ENCODE data around the gene TSPAN31.

Gene TSPAN31

DNA sequence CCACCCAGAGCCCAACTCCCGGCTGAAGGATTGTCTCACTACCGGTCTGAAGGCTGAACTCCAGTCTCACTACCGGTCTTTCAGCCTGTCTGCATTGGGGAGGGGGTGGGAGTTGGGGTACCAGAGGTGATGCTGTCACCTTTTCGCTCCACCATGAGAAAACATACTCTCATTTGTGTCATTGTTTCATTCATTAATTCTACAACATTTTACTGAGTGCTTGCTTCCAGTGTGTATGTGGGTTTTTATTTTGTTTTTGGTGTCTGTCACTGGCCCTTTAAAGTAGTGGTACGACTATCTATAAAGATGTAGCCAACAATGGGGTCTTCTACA lies 7.8 kb downstream of the TSPAN31 start:
- DNase-seq (ENCODE audit: low read depth in 2 of 2): no peak

GRCh38 chr12:57753756-57754337 lies 9.0 kb downstream of the TSPAN31 start:
- DNase-seq (ENCODE audit: low read depth in 2 of 2): no peak

DNA sequence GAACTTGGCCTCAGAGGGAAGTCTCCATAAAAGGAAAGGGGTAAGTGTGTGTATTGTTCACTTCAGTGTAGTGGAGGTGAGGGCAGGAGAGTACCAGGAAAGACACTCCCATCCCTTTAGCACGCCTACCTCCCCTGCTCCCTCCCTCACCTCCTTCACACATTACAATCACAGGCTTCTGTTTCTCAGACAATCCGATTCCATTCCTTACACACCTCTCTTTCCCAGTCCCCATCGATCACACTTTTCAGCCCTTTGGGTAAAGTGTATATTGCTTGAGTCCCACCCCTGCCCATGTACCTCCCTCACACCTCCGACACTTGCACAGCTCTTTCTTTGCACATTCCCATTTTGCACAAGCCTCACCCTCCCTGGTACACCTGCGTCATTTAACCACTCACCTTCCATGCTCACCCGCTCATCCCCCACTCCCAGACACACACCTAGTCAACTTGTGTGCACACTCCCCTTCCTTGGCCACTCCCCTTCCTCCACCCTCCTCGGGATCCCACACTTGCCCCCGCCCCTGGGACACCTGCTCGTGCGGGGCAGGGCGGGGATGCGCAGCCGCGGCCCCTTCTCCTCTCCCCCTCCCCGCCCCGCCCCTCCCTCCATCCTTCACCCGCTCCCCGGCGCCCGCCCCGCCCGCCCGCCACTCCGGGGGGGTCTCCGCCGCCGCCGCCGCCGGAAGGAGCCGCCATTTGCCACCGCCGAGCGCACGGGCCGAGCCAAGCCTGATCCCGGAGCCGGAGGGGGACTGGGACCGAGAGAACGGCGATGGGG lies 9.8 kb downstream of the TSPAN31 start, which contains the start of gene MARCHF9:
Gene MARCHF9 (plus strand): TSS at position 693 of the 783 bp plus-strand sequence. CDS start 426 bp downstream, outside the sequence.
- DNase-seq (ENCODE audit: low read depth in 2 of 2): peak; percentile 74 to 81

- DNase-seq (ENCODE audit: low read depth in 2 of 2): no peak
Measured at GRCh38 chr12:57755194-57755453, 10.3 kb downstream of the TSPAN31 start.

DNA sequence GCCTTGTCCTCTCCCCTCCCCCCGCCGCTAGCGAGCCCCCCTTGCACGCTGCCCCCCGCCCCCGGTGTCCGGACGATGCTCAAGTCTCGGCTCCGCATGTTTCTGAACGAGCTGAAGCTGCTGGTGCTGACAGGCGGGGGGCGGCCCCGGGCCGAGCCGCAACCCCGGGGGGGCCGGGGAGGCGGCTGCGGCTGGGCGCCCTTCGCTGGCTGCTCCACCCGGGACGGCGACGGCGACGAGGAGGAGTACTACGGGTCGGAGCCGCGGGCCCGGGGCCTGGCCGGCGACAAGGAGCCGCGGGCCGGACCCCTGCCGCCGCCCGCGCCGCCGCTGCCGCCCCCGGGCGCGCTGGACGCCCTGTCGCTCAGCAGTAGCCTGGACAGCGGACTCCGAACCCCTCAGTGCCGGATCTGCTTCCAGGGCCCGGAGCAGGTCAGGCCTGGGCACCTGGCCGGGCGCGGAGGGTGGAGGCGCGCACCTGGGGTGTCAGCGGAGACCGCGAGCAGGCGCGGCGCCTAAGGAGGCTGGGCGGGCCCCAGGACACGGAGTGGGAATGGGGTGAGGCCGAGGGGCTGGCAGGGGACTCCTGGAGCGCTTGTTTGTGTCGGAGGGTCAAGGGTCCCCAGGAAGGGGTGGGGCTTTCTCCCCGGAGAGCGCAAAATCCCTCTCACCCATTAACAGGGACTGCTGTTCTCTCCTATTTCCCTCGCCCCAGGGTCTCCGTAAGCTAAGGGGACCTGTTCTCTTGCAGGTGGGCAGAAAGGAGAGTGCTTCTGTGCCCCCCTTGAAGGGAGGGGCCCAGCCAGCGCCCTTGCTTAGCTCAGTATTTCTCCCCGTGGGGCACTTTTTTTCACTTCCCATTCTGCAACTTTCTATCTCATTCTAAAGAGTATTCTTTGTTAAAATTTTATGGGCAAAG lies 10.9 kb downstream of the TSPAN31 start:
- DNase-seq (ENCODE audit: low read depth in 2 of 2): no peak

- peak in 1 of 2 donors; percentile 65 for DNase-seq (ENCODE audit: low read depth in 2 of 2)
Measured at GRCh38 chr12:57756406-57757341, 11.8 kb downstream of the TSPAN31 start.

DNA sequence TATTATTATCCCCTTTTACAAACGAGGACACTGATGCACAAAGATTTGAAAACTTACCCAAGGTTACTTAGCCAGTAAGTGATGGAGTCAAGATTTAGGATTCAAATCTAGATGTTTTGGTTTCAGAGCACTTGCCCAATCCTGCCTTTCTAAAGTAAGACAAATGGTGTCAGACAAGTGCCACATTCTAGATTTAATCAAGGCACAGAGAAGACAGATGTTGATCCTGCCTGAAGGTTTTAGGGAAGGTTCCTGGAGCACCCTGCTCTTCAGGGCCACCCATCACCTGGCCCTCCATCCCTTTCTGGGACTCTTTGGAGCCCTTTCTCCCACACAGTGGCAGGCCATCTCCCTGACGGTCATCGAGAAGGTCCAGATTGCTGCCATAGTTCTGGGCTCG lies 12.9 kb downstream of the TSPAN31 start:
- DNase-seq (ENCODE audit: low read depth in 2 of 2): no peak

DNA sequence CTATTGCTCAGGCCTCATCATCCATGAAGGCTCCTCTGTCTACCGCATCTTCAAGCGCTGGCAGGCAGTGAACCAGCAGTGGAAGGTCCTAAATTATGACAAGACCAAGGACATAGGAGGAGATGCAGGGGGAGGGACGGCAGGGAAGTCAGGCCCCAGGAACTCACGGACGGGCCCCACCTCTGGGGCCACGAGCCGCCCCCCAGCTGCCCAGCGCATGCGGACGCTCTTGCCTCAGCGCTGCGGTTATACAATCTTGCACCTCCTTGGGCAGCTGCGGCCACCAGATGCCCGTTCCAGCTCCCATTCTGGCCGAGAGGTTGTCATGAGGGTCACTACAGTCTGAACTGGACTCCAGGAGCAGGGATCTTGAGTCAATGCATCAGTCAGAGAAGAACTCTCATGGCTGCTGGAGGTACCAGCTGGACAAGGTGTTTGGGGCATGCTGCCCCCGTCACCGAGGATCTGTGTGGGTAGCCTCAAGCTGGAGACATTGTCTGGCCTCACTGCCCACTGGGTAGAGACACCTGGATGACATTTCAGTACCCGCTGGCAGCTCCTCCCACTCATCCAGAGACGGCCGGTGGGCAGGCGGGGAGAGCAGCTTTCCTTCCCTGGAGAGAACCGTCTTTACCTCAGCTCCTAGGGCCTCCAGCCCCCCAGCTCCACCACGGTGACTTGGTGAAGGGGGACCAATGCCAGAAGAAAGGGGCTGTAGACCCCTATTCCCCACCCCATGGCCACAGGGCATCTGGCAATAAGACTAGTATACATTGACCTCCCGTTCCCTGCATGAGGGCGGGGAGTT lies 13.9 kb downstream of the TSPAN31 start:
- DNase-seq (ENCODE audit: low read depth in 2 of 2): no peak

DNA sequence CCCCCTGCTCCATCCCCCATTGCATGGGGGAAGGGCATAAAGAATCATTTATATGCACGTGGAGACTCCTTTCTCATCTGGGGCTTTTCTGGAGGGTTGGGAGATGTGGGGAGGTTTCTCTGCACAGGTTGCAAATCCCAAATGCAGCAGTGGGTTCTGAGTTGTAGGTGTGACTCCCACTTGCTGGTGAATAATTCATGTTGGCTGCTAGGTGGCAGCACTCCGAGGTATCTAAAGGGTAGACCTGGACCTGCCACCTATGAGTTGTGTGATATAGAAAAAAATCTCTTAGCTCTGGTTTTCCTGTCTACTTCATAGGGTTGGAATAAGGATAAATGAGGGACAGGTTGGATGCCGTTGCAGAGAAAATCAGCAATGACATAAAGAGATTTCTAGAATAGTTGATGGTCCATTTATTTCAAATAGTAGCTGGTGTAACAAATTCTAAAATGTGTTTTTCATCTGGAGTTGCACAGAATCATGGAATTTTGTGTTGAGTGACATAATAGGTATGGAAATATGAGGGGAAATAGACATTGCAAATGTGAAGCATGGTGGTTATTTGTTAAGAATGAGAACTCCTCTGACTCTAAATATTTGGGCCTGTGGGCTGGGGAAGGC lies 14.6 kb downstream of the TSPAN31 start:
- DNase-seq (ENCODE audit: low read depth in 2 of 2): no peak

- DNase-seq (ENCODE audit: low read depth in 2 of 2): no peak
Measured at GRCh38 chr12:57760347-57760982, 15.6 kb downstream of the TSPAN31 start.

DNA sequence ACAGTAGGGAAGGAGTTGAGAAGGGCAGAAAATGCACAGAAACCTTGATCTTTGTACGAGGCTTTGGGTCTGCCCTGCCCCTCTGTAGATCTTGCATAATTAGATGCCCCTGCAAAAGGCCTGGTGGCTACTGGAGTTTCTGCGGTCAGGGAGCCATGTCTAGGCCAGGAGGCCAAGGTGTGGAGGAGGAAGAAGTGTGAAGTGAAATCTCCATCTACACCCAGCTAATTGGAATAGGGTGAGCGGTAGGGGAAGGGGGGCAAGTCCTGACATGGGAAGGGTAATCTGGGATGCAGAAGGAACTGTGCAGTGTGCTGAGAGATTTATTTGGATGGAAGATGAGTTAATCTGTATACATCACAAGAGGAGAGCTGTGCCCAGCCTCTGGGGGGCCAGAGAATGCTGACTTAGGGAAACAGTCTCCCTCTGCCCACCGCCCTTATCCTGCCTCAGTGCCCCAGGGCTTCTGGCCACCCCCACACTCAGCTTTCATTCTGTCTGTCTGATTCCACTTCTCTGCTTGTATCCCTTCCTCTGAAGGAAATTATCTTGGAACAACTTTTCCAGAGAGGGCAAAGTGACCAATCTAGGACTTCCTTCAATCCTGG lies 16.7 kb downstream of the TSPAN31 start:
- DNase-seq (ENCODE audit: low read depth in 2 of 2): no peak

- DNase-seq (ENCODE audit: low read depth in 2 of 2): no peak
Measured at GRCh38 chr12:57762463-57762862, 17.6 kb downstream of the TSPAN31 start.

DNA sequence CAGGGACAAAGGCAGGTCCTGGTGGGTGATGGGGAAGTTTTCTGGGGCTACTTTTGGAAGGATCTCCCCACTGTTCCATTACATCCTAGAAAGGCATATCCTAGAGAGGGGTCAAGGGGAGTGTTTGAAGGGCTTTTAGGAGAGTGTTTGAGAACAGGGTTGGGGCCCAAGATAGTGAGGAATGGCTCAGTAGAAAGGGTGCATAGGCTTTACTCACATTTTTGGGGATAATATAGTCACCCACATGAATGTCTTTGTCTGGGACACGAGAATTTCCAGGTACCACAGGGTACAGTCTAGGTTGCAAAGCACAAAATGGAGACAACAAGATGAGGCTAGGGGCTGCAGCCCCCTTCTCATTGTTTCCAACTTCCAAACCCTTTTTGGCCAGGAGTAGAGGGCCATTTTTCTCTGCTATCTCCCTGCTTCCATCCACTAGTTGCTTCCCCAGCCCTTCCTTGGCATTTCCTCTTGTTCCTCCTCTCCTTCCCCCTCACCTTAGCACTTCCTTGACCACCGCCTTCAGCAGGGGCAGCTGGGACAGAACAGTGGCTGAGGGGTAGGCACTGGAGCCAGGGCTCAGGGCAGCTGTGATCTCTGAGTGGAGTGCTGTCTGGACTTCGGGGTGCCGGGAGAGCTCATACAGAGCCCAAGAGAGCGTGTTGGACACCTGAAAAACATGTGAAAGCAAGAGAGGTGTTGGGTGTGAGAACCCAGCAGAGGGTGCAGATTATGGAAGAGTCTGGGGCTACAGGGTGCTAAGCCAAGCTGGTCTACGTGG lies 19.2 kb downstream of the TSPAN31 start:
- DNase-seq (ENCODE audit: low read depth in 2 of 2): no peak

GRCh38 chr12:57764662-57765002 lies 19.8 kb downstream of the TSPAN31 start:
- no peak for DNase-seq (ENCODE audit: low read depth in 2 of 2)

GRCh38 chr12:57765003-57765697 lies 20.3 kb downstream of the TSPAN31 start:
- peak in 1 of 2 donors; percentile 44 for DNase-seq (ENCODE audit: low read depth in 2 of 2)

GRCh38 chr12:57765698-57766463 lies 21.0 kb downstream of the TSPAN31 start:
- no peak for DNase-seq (ENCODE audit: low read depth in 2 of 2)

Measured in stimulated activated CD8-positive, alpha-beta memory T cell treated with anti-CD3 and anti-CD28 coated beads, Interleukin-15, amount 100 ng/mL, for 48 hours (primary cell).